ENCODE data around the gene TMEM256.
A peak's percentile ranks its signal among the peaks of the same experiment; 100 is the strongest.

Gene TMEM256

DNA sequence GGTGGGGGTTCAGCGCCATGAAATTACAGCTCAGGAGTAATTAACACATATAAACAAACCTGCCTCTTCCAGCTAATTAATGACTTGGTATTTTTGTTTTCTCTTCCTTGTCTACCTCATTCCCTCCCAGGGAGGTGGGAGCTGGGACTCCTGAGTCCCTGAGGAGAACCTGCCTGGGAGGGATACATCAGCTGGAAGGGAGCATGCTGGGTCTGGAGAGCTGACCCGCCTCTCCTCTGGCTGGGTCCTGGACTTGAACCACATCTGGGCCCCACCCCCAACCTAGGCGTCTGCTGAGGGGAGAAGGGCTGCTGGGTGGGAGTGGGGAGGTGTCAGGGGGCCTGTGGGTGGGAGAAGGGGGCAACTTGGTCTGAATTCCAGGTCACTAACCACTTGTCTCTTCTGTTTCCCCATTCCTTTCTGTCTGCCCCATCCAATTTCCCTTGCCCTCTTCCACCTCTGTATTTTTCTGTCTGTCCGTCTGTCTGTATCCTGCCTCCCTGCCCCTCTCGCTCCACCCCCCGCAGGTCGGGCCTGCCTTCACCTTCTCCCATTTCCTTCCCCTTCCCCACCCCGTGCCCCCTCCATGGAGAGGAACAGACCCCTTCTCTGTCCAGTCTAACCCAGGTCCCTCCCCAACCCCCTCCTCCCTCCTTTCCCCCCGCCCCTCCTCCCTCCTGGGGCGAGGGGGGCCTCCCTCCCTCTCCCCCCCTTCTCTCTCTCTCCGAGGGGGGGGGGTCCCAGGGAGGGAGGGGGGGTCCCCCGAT is 3.8 kb upstream of the TMEM256 start, which contains the start of gene NLGN2:
Gene NLGN2 (plus strand): TSS at position 361 of the 767 bp plus-strand sequence. CDS start 411 bp downstream, outside the sequence.
- DNase-seq (ENCODE audit: low read depth) = no peak

DNA sequence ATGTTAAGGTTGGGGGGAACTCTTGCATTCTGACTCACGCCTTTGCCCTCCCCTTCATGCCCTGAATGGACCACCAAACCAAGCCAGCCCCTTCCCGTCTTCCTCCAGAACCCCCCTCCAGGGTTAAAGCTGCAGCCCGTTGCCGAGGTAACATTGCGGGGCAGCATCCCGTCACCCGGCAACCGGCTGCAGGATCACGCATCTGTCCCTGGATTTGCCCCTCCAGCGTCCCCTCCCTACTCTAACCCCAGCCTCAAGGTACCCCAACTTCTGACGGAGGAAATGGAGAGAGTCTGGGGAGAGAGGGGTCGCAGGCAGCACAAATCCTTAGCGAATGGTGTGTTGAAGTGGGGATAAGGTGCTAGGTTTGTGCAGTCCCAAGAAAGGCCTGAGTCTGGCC is 3.2 kb upstream of the TMEM256 start:
- DNase-seq (ENCODE audit: low read depth) = no peak

DNA sequence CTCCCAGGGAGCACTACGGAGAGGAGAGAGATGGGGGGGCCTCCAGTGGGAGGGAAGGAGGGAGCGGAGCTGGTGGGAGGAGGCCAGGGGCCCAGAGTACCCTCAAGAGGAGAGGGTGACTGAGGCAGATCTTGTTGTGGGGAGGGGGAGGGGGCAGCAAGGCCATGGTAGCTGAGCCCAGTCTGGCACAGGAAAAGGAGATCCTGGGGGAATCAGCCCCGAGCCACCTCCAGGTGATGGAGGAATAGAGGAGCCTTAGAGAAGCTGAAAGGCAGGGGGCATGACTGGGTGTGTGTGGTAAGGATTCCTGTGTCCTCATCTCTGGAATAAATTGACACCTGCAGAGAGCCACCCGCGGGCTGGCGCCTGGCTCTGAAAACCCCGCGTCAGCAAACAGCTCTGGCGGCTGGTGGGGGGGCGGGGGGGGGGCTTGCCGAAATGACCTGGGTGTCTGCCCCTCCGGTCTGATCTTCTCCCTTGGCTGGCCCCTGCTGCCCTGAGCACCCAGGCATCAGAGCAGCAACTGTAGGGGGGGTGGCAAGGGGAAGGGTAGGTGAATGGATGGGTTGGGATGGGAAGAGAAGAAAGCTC is 2.4 kb upstream of the TMEM256 start:
- DNase-seq (ENCODE audit: low read depth) = no peak

DNA sequence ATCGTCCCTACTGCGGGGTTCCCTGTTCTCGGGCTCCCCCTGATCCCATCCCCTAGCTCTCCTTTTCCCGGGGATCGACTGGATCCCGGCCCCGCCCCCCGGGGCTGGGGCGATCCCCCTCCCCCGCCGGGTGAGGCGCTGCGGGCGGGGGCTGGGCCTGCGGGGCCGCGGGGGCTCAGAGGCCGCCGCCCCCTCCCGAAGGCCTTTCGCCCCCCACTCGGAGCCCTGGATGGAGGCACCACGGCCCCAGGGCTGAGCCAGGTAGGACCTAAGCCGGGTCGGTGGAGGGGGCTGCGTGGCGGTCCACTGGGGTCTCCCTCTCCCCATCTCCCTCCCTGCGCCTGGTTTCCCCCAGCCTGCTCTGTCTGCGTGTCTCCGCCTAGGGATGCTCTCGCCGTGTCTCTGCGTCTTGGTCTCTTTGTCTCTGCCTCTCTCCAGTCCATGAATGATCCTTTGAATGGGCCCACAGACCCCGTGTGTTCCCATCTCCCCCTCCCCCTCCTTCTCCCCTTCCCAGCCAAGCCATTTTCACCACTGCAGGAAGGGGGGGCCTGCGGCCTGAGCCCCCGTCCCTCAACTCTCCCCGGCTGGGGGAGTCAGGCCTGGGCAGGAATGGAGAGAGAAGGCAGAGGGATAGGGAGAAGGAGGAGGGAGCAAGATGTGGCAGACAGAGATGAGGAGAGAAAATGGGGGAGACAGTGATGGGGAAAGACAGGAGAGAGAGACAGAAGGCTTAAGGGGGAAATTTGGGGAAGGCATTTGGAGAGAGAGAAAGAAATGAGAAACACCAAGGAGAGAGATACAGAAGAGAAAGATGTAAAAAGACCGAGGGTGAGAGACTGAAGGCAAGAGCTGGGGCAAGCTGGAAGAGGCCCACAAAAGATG is 1.7 kb upstream of the TMEM256 start:
- DNase-seq (ENCODE audit: low read depth) = no peak

DNA sequence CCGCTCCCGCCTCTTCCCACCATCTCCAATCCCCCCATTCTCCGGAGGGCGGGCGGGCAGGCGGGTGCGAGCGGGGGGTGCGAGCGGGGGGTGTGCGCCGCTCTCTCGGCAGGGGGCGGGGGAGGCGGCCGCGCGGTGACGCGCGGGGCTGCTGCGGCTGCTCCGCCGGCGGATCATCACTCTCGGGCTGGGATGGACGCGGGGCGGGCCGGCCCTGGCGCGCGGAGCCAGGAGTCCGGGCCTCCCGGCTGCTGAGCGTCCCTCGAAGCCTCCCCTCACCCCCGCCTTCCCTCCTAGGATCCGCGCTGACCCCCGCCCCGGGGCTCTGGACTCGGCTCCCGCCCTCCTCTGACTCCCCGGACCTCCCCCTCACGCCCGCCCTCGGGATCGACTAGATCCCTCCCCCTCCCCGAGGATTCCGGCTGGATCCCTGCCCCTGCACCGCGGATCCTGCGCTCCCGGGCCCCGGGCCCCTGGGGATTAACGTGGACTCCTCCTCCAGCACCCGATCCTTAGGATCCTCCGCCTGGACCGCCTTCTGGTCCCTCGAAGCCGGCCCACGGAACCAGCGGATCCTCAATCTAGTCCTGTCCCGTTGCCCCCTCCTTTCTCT is 946 bp upstream of the TMEM256 start:
- DNase-seq (ENCODE audit: low read depth) = no peak

DNA sequence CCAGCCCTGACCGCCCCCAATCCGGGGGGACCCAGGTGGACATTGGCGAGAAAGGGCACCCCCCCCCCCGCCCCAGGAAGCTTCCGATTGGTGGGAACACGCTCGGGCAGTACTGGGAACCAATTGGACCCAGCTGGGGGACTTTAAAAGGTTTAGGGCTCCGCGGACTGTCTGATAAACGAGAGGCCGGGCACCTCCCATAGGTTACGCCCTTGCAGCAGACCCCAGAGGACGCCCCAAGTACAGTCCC is 245 bp downstream of the TMEM256 start:
- DNase-seq (ENCODE audit: low read depth) = no peak

DNA sequence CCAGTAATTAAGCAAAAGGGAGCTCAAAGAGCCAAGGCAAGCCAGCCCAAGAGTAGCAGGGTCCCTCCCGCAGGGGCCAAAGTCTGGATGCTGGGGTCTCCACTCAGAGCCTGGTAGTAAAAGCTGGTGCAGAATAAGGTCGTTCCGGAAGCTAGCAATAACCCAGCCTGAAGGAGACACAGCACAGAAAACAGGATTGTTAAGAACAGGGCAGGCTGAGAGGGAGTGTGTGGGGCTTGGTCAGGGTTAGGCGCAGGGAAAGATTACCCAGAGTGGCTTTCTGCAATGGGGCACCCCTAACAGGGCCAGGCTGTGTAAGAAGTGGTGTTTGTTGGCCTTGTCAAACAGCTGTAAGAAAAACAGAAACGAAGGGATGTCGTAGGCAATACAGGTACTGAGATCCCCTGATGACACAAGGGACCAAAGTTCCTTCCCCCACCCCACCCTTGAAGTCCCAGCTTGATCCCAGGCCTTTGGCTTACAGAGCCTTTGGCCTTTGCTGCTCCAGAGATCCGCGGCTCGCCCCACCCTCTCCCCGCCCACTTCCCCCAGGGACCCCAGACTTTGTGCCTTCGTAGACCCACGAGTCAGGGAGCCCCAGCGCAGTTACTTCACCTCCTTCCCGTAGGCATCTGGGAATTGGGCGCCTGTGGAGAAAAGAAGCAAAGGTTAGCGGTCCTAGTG is 712 bp downstream of the TMEM256 start:
- DNase-seq (ENCODE audit: low read depth) = no peak

DNA sequence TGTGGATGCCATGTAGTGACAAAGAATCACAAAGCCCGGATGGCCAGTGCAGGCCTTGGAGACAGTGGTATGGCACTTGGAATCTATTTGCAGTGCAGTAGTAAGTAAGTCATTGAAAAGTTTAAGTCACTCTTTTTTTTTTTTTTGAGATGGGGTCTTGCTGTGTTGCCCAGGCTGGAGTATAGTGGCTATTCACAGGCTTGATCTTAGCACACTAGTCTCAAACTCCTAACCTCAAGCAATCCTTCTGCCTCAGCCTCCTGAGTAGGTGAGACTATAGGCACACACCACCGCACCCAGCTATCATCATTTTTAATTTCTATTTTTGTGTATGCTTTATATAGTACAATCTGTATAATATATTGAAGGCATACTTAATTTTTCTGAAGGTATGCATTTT is 5.3 kb downstream of the TMEM256 start:
- DNase-seq (ENCODE audit: low read depth) = no peak

DNA sequence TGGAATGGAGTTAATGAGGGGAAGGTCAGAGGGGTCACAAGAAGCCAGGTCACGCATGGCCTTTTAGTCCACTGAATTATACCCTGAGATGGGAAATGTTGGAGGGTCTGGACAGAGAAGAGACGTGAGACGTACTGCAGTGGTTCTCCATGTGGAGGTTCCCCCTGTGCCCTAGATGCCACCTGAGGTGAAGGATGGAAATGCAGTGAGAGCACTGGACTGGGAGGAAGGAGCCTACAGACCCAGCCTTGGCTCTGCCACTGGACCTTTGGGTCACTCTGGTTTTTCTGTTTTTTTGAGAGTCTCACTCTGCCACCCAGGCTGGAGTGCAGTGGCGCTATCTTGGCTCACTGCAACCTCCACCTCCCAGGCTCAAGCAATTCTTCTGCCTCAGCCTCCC is 7.8 kb downstream of the TMEM256 start:
- DNase-seq (ENCODE audit: low read depth) = no peak

DNA sequence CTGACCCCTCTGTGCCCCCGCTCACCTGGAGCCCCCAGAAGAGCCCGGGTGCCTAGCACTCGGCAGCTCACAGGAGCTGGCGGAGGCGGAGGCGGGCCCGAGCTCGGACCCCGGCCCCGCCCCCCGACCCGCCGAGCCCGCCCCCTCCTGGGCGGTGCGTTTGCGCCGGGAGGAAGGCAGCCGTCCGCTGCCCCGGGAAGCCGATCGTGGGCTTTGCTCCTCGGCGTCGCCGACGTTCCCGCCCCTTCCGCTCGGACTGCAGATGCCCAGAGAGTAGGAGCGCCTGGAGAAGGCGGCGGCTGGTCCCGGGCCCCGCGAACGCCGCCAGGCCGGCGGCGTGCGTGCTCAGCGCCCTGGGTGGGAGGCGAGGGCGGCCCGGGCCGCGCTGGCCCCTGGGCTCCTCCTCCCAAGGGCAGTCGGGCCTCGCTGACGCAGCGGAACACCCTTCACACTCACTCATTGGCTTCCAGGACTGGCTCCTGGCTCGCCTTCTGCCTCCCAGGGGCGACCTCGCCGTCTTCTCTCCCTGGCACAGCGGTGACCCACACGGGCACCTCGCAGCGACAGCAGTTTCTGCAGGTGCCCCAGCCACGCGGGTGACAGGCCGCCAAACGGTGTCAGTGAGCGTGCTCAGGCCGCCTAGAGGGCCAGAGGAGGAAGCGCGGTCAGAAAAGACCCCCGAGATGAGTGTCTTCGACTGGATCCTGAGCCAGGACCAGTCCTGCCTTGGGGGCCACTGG is 9.3 kb downstream of the TMEM256 start, which contains the start of gene PLSCR3:
Gene PLSCR3 (minus strand): TSS at position 74 of the 740 bp plus-strand sequence. CDS start 415 bp downstream, outside the sequence.
- peak; percentile 76 for DNase-seq (ENCODE audit: low read depth)

DNA sequence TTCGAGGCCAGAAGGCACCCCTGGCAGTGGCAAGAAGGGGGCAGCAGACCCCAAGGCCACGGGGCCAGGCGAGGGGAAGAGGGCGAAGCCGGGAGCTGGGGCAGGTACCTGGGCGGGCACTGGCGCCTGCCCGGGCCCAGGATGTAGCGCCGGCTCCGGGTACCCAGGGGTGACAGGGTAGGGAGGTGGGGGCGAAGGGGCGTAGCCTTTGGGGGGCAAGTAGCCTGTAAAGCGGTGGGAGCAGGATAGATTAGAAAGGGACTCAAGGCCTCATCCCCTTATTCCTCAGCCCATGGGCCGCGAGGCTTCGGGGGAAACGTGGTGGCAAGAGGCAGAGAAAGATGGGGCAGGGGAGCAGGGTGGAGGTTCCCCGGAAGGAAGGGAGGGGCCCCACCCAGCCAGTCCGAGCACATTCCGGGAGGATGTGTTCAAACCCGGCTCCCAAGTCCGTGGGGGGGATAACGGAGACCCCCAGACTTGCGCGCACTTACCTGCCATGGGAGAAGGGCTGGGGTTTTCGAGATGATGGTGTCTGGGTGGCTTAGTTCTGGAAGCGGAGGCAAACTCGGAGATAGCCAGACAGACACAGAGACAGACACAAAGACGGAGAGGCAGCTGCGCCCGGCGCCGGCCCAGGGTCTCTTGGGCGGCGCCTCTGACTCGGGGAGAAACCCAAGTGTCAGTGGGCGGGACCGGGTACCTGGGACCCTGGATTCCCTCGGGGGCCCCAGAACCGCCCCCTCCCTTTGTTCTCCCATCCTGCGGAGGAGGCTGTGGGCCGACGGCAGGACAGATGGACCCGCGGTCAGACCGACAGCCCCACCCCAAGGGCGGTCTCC is 10.1 kb downstream of the TMEM256 start:
- DNase-seq (ENCODE audit: low read depth) = peak; percentile 53

DNA sequence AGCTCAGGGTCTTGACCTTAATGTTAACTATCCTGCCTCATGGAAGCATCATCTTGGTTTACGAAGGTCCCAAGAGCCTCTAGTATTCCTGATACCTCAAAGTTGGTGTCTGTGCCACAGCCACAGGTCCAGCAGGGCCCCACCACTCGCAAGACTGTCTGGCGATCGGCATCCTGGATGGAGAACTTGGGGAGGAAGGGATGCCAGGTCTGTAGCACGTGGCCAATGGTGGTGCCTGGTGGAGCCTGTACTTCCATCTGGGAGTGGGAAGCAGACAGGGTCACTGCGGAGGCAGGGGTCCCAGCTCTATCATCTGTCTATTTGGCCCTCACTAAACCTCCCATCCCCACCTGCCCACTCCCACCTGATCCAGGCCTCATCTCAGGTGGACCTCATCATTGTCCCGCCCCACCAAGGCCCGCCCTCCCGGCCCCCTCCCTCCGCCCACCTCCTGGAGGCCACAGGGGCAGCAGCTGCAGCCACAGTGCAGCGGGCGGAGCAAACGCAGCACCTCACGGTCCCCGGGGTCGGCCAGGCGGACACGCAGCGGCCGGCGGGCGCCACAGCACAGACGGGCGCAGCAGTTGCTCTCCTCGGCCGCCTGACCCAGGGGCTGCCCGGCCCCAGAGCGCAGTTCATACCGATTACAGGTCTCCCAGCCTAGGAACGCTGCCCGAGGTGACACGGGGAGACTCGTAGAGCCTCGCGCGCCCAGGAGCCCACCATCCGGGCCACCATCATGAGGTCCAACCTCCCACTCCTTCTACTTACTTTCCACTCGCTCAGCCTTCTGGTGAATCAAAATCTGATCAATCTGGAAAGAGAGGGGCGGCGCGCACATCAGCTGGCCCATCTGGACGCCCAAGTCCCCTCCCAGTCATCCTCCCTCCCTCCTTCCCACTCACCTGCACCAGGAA is 10.9 kb downstream of the TMEM256 start:
- DNase-seq (ENCODE audit: low read depth) = no peak

DNA sequence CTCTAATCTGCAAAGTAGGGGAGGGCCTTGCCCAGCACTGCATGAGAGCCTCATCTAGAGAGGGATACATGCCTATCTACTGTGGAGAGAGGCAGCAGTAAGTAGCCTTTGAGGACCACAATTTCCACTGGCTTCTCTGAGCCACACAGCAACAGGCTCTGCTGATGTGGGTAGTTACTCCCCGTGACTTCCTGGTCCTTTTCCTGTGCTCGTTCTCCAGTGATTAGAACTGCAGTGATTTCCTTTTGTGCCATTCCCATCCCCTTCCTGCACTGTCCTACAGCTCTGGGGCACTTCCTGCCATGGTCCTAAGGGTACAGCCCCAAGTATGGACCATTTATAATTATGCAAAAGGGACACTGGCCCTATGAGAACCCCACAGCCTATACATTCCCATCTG is 12.6 kb downstream of the TMEM256 start:
- no peak for DNase-seq (ENCODE audit: low read depth)

DNA sequence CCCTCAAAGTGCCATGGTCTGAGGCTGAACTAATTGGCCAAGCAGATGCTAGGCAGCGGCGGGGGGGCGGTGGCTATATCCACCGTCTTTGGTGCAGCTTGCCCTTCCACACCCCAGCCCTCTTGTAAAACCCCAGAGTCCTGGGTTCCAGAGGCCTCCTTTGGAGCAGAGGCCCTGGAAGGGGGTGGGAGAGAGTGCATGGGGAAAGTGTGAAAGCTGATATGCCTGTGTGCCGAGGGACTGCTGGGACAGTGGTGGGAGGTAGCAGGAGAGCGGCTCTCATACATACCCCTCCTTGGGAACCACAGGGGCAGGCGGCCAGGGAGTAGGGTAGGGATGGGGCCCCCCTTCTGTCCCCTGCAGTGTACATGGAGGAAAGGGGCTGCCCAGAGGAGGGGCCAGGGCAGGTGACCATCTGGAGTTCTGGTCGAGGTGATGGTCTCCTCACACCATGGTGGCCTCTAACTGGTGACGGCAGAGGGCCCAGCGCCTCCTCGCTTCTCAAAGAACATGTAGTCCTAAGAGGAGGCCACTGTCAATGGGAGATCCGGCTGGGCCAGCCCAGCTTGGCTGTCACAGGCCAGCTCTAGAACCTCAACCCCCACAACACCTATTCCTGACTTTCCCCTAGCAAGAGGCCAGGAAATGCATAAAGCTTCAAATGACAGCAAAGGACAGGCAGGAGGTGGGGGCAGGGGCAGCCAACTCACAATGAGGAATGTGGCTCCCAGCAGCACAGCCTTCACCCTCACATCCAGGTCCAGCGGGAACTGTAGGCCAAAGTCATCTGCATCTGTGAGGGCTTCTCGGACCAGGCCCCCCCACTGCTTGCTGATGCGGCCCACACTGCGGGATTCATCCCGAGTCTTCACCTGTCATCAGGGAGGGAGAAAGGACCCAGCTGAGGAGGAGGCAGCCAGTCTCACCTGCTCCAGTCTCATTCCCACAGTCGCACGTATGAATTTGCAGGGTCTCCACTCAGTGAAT is 13.7 kb downstream of the TMEM256 start:
- no peak for DNase-seq (ENCODE audit: low read depth)

DNA sequence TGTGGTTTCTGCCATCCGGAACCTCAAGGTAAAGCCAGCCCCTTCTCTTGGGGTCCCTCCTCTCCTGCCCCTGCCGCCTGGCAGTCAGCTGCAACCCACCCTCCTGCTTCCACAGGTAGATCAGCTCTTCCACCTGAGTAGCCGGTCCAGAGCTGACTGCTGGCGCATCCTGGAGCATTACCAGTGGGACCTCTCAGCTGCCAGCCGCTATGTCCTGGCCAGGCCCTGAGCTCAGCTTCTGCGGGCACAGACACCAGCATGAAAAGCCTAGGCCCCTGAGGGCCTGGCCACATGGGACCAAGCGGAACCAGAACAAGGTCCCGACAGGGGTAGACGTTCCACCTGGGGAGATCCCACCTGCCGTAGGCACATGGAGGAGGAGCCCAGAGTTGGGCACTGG is 15.0 kb downstream of the TMEM256 start:
- DNase-seq (ENCODE audit: low read depth) = no peak

DNA sequence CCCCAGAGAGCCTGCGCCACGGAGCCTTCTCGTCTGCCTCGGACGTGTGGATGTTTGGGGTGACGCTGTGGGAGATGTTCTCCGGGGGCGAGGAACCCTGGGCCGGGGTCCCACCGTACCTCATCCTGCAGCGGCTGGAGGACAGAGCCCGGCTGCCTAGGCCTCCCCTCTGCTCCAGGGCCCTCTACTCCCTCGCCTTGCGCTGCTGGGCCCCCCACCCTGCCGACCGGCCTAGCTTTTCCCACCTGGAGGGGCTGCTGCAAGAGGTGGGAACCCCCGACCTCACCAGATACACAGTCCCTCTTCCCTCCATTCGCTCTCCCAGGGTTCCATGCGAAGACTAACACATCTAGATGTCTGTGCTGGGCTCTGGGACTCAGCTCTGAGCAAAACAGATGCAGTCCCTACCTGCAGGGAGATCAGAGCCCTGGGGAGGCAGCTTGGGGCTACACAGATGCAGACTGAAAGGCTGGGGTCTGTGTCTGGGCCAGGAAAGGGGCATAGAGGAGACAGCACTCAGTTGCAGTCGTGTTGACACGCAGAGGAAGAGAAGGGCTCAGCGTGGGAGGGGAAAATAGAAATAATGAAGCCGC is 19.3 kb downstream of the TMEM256 start:
- no peak for DNase-seq (ENCODE audit: low read depth)

DNA sequence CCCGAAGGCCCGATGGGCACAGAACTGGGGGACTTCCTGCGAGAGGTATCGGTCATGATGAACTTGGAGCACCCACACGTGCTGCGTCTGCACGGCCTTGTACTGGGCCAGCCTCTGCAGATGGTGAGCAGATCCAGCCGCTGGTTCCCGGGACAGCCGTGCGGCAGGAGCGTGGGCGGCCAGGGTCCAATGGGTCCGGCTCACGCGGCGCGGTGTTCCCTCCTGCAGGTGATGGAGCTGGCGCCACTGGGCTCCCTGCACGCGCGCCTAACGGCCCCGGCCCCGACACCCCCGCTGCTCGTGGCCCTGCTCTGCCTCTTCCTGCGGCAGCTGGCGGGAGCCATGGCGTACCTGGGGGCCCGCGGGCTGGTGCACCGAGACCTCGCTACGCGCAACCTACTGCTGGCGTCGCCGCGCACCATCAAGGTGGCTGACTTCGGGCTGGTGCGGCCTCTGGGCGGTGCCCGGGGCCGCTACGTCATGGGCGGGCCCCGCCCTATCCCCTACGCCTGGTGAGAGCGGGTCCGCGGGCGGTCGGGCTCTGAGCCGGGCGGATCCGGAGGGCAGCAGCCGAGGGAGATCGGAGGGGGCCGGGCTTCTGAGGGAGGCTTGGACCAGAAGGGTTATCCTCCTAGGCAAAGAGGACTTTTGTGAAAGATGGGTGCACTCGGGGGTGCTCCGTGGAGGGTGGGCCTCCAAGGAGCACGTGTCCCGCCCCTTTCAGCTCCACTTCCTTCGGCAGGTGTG is 20.0 kb downstream of the TMEM256 start:
- DNase-seq (ENCODE audit: low read depth) = peak; percentile 67

Data from activated T-cell treated with anti-CD3 and anti-CD28 coated beads for 1 hour (primary cell).